ENCODE data around the gene CMSS1.

Gene CMSS1

DNA sequence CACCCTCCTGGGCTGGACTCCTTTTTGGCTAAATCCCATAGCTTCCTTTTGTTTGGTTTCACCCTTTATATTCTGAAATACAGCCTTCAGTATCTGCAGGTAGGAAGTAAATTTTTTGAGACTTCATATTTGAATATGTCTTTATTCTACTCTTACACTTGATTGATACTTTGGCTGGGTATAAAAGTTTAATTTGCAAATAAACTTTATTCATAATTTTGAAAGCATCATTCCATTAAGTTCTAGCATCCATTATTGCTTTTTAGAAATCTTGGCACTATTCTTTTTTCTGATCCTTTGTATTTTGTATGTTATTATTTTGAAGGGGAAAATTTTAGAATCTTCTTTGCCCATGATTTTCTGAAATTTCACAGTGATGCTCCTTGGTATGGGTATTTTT, 337.9 kb downstream of the CMSS1 start:
- no peak for DNase-seq

DNA sequence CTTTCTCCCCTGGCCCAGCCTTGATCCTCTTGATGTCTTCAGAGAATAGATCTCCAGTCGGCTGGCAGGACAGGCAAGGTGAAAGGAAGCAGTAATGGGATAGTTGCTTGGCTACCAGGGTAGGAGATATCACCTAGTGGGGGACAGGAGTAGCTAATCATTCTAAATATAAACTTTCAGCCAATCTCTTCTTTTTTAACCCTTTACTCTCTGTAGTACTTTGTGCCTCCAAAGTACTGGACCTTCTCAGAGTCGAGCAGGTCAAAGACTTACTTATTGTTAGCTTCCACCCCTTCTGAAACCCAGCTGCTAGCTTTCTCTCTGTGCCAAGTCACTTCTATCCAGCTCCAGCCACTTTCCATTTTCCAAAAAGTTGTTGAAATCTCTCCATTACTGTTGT, 340.0 kb downstream of the CMSS1 start:
- DNase-seq: no peak

DNA sequence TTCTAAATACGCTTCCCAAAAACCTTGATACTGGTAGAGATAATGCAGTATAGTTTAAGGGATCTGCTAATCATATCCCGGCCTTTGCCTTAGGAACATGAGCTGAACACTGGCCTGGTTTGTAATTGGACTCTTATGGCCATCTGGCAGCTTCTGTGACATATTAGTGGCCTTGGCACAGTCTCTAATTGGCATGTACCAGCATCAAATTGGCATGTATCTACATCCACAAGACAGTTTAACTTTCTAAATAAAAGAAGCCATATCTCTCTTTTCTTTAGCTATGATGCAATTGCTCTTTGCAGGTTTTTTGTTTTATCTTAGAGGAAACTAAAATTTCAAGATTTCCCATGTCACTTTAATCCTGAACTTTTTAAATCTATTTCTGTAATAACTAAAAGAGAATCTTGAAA, 341.3 kb downstream of the CMSS1 start:
- DNase-seq: no peak

DNA sequence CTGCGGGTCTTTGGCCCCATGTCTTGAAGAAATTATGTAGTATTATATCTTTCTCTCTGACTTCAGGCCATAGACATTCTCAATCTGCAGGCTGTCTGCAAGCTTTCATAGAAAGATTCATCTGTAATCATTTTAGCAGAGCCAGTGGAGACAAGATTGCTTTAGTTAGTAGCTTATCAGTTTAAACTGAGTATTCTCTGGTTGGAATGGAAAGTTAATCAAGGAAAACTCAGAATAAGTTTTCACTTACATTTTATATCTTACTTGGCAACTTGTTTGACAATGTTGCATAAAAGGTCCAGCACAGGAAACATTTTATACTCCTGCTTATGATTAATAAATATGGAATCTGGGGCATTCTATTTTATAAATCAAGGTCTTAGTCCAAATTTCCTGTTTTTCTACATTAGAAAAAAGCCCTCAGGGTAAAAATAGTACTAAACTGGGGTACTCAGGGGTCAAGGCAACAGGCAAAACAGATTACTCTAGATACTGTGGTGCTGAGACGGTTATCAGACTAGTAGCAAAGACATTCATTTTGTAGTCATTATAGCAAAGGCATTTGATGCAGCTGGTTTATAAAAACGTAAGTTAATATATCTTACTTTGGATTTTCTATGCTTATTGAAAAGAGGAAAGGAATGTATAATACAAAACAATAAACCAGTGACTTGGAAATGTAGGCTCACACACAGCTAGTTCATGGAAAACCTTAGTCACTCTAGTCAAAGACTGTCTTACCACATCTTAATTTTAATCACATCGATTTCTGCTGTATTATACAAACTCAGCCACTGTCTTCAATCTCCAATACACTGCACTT, 341.9 kb downstream of the CMSS1 start:
- no peak for DNase-seq

DNA sequence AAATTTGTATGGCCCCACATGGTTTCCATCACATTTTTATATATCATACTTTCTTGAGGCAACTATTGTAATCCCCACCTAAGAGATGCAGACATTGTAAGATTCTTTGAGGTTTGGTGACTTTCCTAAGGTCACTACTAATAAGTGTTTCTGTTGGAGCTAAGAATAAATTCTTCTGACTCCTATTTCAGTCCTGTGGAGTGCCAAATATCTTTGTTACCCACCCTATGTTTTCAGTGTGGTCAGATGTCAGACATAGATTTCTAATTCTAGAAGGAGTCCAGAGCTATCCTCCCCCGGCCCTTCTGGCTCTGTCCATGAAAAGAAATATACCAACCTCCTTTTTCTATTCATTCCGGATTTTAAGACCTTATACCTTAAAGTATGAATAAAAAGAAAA, 342.9 kb downstream of the CMSS1 start:
- no peak for DNase-seq

DNA sequence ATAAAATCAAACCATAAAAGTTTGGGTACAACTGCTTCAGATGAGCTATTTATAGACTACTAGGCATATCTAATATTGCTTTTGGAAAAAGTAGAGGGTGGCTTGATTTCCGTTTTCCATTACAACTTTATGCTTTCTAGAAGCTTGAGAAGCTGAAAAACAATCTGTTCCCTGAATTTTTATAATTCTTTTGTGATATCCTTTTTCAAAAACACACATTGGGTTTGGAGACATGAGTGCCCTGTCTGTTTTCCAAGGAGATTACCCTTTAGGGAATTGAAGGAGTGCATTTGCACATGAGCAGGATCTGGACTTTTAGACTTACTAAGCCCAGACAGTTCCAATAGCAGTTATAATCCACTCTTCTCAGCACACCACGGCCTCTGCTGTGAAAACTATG, 346.1 kb downstream of the CMSS1 start:
- no peak for DNase-seq

- no peak for DNase-seq
These were observed 347.1 kb downstream of the CMSS1 start for GRCh38 chr3:100164743-100165142.

DNA sequence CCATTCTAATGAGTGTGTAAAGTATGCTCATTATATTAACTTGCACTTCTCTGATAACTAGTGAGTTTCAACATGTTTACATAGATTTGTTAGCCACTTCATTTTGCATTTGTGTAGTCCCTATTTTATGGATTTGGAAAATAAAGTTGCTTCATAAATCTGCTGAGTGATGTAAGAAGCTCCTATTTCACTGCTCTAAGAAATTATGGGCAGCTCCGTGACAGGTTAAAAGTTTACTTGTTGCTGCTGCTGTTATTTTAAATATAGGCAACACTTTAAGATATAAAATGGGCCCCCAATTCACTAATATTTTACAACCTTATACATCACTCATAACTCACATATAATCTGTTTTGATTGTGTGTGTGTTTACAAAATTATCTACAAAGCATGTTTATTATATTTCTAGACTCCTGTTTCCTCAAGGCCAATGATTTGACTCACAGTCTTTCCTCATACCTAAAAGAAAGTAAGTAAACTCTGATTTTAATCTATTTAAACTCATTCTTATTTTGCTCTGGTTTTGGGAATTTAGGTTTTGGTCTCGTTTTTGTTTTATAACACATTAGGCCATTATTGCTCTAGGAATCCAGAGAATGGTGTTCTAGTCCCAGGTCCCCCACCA, 348.4 kb downstream of the CMSS1 start:
- no peak for DNase-seq

GRCh38 chr3:100169201-100169920, 351.7 kb downstream of the CMSS1 start:
- no peak for DNase-seq

DNA sequence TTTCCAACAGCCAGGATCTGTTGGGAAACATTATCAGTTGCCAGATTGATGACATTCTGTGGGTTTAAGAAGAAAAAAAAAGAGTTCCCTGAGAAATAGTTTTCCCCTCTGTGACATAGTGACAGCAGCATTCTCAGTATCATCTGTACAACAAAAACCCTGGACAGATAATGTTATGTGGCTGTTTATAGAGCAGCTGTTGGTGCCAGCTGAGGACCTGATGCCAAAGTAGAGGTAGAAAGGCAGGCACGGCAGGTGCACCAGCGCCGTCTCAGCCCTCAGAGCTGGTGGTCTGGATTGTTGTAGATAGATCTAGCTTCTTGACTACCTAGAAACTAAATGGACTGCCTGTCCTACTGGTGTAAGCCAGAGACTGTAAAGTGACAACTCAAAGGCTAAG, 352.8 kb downstream of the CMSS1 start:
- no peak for DNase-seq

DNA sequence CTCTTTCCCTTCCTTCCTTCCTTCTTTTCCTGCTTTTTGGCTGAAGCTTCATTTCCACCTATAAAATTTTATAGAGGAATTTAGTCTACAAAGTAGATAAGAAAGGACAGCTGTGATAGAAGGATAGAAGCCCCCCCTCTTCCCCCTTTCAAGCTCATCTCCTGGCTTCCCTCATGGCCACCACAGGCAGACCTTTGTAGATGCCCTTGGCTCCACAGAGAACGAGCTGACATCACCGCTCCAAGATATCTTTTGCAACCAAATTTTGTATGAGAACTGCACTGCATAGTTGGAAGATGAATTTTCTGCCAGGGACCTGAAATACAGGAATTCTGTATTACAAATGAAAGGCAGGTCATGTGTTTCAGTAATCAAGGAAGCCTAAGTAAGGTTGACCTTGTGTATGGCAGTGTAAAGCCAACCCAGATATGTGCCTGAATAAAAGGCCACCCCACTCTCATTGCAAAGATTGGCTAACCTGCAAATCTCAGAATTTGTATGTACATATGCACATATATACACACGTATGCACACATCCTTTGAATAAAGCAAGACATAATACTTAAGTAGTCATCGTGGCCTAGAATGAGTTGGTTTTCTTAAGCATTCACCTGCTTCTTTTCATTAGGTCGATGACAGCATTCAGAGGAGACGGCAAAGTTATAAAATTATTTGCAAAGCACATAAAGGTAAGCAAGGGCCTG, 353.7 kb downstream of the CMSS1 start:
- no peak for DNase-seq

DNA sequence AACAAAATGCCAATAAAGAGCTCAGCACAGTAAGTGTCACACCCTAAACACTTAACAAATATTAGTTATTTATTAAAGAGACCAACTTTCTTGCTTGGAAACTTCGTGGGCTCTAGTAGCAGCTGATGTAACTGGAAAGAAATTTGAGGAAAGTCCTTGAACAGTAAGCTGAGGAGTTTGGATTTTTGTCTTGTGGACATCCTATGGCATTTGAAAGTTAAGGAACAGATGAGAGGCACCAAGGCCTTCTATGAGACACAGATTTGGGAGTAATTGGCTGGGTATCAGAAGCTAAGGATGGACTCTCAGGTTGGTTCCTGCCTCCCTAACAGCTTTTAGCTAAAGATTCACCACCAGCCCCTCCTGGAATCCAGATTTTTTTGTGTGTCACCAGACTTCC, 356.3 kb downstream of the CMSS1 start:
- no peak for DNase-seq

GRCh38 chr3:100175637-100176280, 358.1 kb downstream of the CMSS1 start:
- no peak for DNase-seq

DNA sequence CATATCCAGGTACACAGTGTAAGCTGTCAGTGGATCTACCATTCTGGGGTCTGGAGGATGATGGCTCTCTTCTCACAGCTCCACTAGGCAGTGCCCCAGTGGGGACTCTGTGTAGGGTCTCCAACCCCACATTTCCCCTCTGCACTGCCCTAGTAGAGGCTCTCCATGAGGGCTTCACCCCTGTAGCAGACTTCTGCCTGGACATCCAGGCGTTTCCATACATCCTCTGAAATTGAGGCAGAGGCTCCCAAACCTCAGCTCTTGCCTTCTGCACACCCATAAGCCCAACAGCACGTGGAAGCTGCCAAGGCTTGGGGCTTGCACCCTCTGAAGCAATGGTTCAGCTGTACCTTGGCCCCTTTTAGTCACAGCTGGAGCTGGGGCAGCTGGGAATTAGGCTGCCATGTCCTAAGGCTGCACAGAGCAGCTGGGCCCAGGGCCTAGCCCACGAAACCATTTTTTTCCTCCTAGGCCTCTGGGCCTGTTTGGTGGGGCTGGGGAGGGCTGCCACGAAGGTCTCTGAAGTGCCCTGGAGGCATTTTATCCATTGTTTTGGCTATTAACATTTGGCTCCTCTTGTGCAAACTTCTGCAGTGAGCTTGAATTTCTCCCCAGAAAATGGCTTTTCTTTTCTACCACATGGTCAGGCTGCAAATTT, 362.2 kb downstream of the CMSS1 start:
- DNase-seq: no peak

GRCh38 chr3:100183608-100184125, 366.0 kb downstream of the CMSS1 start:
- DNase-seq: no peak

GRCh38 chr3:100184948-100185570, 367.4 kb downstream of the CMSS1 start:
- DNase-seq: no peak

- DNase-seq: no peak
These were observed 368.2 kb downstream of the CMSS1 start for GRCh38 chr3:100185847-100186246.

DNA sequence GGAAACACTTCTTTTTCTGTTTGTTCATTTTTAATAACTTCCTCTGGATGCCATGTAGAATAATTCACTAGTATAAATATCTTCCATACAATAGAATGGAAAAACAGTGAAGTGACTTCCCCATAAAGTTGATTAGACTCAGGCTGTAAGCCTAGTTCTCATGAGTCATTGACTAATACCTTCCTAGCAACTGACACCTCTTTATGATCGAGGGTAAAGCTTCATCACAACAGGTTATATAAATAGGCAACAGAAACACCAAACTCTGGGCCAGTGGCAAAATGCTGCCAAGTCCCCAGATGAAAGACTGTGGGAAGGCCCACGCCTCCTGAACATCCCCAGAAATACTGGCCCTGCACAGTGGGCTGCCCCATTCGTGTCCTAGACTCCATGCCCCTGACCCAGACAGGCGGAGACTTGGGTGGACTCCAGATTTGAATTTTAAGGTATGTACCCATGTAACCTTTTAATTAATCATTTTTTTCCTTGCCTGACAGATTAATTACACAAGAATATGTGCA, 371.8 kb downstream of the CMSS1 start:
- no peak for DNase-seq

GRCh38 chr3:100195375-100195774, 377.7 kb downstream of the CMSS1 start:
- DNase-seq: no peak

DNA sequence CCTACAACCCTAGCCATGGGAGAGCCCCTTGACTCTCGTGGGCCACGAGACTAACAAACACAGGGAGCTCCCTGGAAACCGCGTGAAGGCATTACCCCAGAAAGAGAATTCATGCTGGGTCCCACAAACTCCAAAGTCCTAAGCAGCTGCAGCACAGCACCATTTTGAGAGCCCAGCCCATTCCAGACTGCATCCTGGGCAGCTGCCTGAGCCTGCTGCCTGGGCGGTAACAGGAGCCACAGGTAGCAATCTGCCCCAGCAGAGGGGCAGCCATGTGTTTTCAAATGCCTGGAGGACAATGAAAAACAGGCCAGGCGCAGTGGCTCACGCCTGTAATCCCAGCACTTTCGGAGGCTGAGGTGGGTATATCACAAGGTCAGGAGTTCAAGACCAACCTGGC, 380.2 kb downstream of the CMSS1 start:
- DNase-seq: no peak

DNA sequence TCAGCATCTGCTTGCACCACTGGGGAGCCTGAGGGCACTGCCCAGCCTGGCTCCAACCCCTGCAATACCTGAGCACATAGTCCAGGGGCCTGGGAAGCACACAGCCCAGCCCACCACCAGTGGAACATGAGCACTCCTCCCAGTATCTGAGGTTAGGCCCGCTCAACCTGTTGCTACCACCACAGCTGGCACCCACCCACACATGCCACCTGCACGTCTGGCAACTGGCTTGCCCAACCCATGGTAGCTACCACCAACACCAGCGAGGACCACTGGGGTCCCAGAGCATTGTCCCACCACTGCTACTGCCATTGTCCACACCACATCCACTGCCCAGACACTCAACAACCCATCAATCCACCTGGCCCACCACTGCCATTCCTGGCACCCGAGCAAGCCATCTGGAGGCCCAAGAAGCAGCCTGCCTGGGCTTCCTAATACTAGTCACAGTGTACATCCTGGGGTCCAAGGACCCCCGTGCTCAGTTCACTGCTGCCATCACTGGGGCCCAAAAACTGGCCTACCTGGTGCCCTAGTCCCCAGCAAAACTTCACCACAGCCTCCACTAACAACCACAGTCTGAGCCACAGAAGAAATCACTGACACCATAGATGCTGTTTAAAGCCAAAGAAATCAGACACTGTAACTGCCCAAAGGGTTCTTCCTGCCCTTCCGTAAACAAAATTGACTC, 381.1 kb downstream of the CMSS1 start:
- DNase-seq: no peak

All from GOT3 (cell line).